Measurements from ENCODE around the gene TTPAL. TPM values are rescaled to one million over a fixed set of nuclear protein-coding genes. Genes with fewer than 3 reads are reported as not detected.
A peak's percentile ranks its signal among the peaks of the same experiment; 100 is the strongest.

TTPAL gene
- total RNA-seq, 6 experiments from 2014 or later, result 18.0 to 102 (median 28.7) TPM

- no peak overlapping the region for H3K27ac ChIP-seq
- H3K27me3 ChIP-seq, result no peaks in the 10 kb centered on the region
- ATAC-seq, result no peak
- TF ChIP-seq POLR2A (IDR thresholded peaks at IDR 0.05) (no peak), CTCF (IDR thresholded peaks at IDR 0.05) (no peak)
- H3K4me1 ChIP-seq, result peaks cover 0 to 20% (median 3%) of the 10 kb centered on the region in 4 donors
- no peaks in the 10 kb centered on the region for H3K9me3 ChIP-seq
- DNase-seq, result no peak
- 72% methylated on average over 2 of the region's 2 CpGs for WGBS (ENCODE audit: insufficient coverage, low coverage, low lambda C conversion rate, missing lambda C conversion rate)
- intact Hi-C loops (cut with DNase I), result no loop called here
- no peaks in the 10 kb centered on the region for H3K36me3 ChIP-seq
- H3K4me3 ChIP-seq, result no peak overlapping the region
Observed at GRCh38 chr20:44439318-44439717, 36.4 kb upstream of the TTPAL start.

DNA sequence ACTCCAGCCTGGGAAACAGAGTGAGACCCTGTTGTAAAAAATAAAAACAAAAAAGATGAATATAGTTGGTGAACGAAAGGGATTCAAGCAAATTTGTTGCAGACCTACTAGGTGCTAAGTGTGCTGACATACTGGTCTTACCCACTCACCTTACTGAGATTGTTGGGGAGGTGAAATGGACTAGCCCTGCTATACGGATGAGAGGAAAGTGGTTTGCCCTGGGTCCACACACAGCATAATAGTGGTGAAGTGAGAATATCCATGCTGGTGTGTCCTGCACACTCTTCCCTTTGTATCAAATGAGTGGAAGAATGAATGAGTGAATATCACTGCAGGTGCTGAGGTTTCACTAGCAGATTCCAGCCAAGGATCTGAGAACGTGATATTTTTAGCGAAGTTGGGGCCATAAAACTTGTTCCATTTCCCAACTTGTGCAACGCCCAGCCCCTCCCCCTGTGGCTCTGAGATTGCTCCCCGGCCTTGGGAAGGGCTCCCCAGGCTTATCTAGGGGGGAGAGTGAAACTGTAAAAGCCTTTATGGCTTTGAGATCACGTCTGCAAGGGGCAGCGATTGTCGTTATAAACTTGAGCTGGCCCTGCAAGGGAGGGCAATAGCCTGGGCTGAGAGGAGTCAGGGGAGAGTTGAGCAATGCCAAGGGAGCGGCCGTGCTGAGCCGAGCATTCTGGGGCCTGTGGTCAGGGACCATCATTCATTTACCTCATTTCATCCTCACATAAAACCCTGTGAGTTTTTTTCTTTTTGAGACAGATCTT lies 33.2 kb upstream of the TTPAL start:
- Histone ChIP-seq H3K4me3 (no peak overlapping the region), H3K27ac (peak overlapping the region in 1 of 3 donors; percentile 39), H3K36me3 (no peaks in the 10 kb centered on the region), H3K27me3 (no peaks in the 10 kb centered on the region), H3K4me1 (peaks cover 0 to 14% (median 0%) of the 10 kb centered on the region in 4 donors), H3K9me3 (no peaks in the 10 kb centered on the region)
- peak in 1 of 3 donors; percentile 69 for DNase-seq
- TF ChIP-seq POLR2A (IDR thresholded peaks at IDR 0.05), result no peak
- no peak for TF ChIP-seq CTCF (IDR thresholded peaks at IDR 0.05)
- WGBS (ENCODE audit: insufficient coverage, low coverage, low lambda C conversion rate, missing lambda C conversion rate), result 26% methylated on average over 10 of the region's 12 CpGs
- intact Hi-C loops (cut with DNase I), result no loop called here
- peak; percentile 74 to 87 (median 82) for ATAC-seq

- ATAC-seq (no peak), DNase-seq (no peak)
- Histone ChIP-seq H3K27ac (peak overlapping the region in 2 of 3 donors; percentile 15 to 92), H3K9me3 (no peaks in the 10 kb centered on the region), H3K36me3 (no peaks in the 10 kb centered on the region), H3K27me3 (no peaks in the 10 kb centered on the region), H3K4me3 (no peak overlapping the region), H3K4me1 (peaks cover 0 to 30% (median 5%) of the 10 kb centered on the region in 4 donors)
- TF ChIP-seq POLR2A (IDR thresholded peaks at IDR 0.05) (no peak), CTCF (IDR thresholded peaks at IDR 0.05) (no peak)
- 70% methylated on average over 5 of the region's 6 CpGs for WGBS (ENCODE audit: insufficient coverage, low coverage, low lambda C conversion rate, missing lambda C conversion rate)
- intact Hi-C loops (cut with DNase I), result no loop called here
Observed at GRCh38 chr20:44445742-44446710, 29.6 kb upstream of the TTPAL start.

GRCh38 chr20:44447827-44448419 lies 27.8 kb upstream of the TTPAL start:
- DNase-seq (peak; percentile 60 to 96 (median 89)), ATAC-seq (peak; percentile 42 to 72 (median 64))
- no peaks in the 10 kb centered on the region for H3K36me3 ChIP-seq
- intact Hi-C loops (cut with DNase I), result no loop called here
- WGBS (ENCODE audit: insufficient coverage, low coverage, low lambda C conversion rate, missing lambda C conversion rate), result 32% methylated on average over 3 of the region's 3 CpGs
- H3K27me3 ChIP-seq, result no peaks in the 10 kb centered on the region
- TF ChIP-seq POLR2A (IDR thresholded peaks at IDR 0.05) (peak; percentile 51), CTCF (IDR thresholded peaks at IDR 0.05) (no peak)
- peak overlapping the region; percentile 74 to 92 (median 90) for H3K27ac ChIP-seq
- H3K9me3 ChIP-seq, result no peaks in the 10 kb centered on the region
- peak overlapping the region; percentile 4 to 65 (median 62) for H3K4me3 ChIP-seq
- H3K4me1 ChIP-seq, result peaks cover 2 to 43% (median 10%) of the 10 kb centered on the region in 4 donors

Data from right lobe of liver (tissue), 6 donors.